ENCODE results near the gene GHR.

GHR gene

DNA sequence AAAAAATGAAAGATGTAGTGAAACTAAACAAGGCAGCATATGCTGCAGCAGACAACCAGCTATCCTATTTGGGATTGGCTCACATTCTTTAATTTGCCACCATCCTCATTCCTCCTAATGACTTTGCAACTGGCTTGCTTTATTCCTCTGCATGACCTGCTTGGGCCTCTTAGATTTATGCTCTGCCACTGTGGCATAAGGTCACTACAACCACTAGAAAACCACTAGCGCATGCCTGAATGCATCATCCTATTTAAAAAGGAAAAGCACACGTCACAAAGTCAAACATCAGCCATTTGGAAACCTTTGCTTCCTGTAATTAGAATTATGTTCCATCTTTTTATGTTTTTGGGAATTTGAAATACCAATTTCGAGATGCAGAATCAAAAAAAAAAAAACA, 292.5 kb downstream of the GHR start:
- H3K9me3 ChIP-seq (ENCODE audit: control insufficient read depth, insufficient read depth, low read depth, low read length): no peaks in the 10 kb centered on the region
- H3K4me1 ChIP-seq (ENCODE audit: control insufficient read depth, insufficient read depth, low read length): no peaks in the 10 kb centered on the region
- CTCF ChIA-PET: interaction anchor here (0.7 to 1.4 kb wide), 3 partner anchors 30 to 1348 kb away, joined by 3 to 4 read pairs (median 4); partner anchors contain the start of gene GHR
- no peaks in the 10 kb centered on the region for H3K36me3 ChIP-seq (ENCODE audit: control insufficient read depth in 2 of 2, insufficient read depth in 1 of 2, low read length in 2 of 2)
- no peak overlapping the region for H3K4me3 ChIP-seq (ENCODE audit: low read depth, low read length)
- TF ChIP-seq OSR2 (tag by site-specific recombination; IDR thresholded peaks at IDR 0.05) (no peak), ZNF140 (tag by site-specific recombination; IDR thresholded peaks at IDR 0.05) (no peak), ZNF660 (tag by site-specific recombination; IDR thresholded peaks at IDR 0.05) (no peak), ZNF280C (tag by site-specific recombination; IDR thresholded peaks at IDR 0.05) (no peak), ZNF792 (tag by site-specific recombination; IDR thresholded peaks at IDR 0.05) (no peak), ZNF664 (tag by site-specific recombination; IDR thresholded peaks at IDR 0.05) (no peak), ZBTB11 (tag by site-specific recombination; conservative IDR thresholded peaks at IDR 0.05; ENCODE audit: low read depth) (no peak), ZBTB20 (tag by site-specific recombination; IDR thresholded peaks at IDR 0.05) (no peak), ZBTB1 (tag by site-specific recombination; IDR thresholded peaks at IDR 0.05) (no peak), ZNF600 (tag by site-specific recombination; IDR thresholded peaks at IDR 0.05) (no peak), ZNF362 (tag by site-specific recombination; IDR thresholded peaks at IDR 0.05) (no peak)
- TF ChIP-seq, protein P1, sequence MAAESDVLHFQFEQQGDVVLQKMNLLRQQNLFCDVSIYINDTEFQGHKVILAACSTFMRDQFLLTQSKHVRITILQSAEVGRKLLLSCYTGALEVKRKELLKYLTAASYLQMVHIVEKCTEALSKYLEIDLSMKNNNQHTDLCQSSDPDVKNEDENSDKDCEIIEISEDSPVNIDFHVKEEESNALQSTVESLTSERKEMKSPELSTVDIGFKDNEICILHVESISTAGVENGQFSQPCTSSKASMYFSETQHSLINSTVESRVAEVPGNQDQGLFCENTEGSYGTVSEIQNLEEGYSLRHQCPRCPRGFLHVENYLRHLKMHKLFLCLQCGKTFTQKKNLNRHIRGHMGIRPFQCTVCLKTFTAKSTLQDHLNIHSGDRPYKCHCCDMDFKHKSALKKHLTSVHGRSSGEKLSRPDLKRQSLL (tag by site-specific recombination; IDR thresholded peaks at IDR 0.05): no peak
- POLR2A ChIA-PET: no interaction called here
- no peak overlapping the region for H3K27ac ChIP-seq (ENCODE audit: extremely low read depth, low read depth, low read length)

GRCh38 chr5:42718591-42718990, 295.4 kb downstream of the GHR start:
- CTCF ChIA-PET: interaction anchor here (1.2 to 2.2 kb wide), 2 partner anchors 27 to 49 kb away, joined by 3 to 6 read pairs; no protein-coding TSS in a partner anchor
- TF ChIP-seq ZNF19 (tag by site-specific recombination; IDR thresholded peaks at IDR 0.05; ENCODE audit: low read depth) (no peak), ZNF211 (tag by site-specific recombination; IDR thresholded peaks at IDR 0.05; ENCODE audit: low read depth) (no peak), ZNF354C (tag by site-specific recombination; IDR thresholded peaks at IDR 0.05; ENCODE audit: borderline replicate concordance, low read depth) (no peak), ZBTB20 (tag by site-specific recombination; IDR thresholded peaks at IDR 0.05) (no peak), ZNF362 (tag by site-specific recombination; IDR thresholded peaks at IDR 0.05) (no peak), ZNF529 (tag by site-specific recombination; IDR thresholded peaks at IDR 0.05; ENCODE audit: insufficient replicate concordance) (no peak), ZNF548 (tag by site-specific recombination; IDR thresholded peaks at IDR 0.05) (no peak)
- no peaks in the 10 kb centered on the region for H3K36me3 ChIP-seq (ENCODE audit: control insufficient read depth in 2 of 2, insufficient read depth in 1 of 2, low read length in 2 of 2)
- H3K4me1 ChIP-seq (ENCODE audit: control insufficient read depth, insufficient read depth, low read length): no peaks in the 10 kb centered on the region
- H3K27ac ChIP-seq (ENCODE audit: extremely low read depth, low read depth, low read length): no peak overlapping the region
- no peaks in the 10 kb centered on the region for H3K9me3 ChIP-seq (ENCODE audit: control insufficient read depth, insufficient read depth, low read depth, low read length)
- POLR2A ChIA-PET: no interaction called here
- no peak overlapping the region for H3K4me3 ChIP-seq (ENCODE audit: low read depth, low read length)
